GM21526 (cell line): ENCODE results near the gene PET117.
"Not testable (repeated sequence)": the region's sequence is repeated elsewhere in the genome, so short reads cannot be mapped to it uniquely, and the experiment has no call there.

Experiments used
- ATAC-seq: cut with Tn5 transposase; IDR thresholded peaks from one replicate; pipeline ENCODE4 v1.9.1; 2021; ENCODE audit warnings: moderate library complexity; ENCODE audit not compliant: unreplicated experiment, low FRiP score

The PET117 gene, protein sequence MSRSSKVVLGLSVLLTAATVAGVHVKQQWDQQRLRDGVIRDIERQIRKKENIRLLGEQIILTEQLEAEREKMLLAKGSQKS

DNA sequence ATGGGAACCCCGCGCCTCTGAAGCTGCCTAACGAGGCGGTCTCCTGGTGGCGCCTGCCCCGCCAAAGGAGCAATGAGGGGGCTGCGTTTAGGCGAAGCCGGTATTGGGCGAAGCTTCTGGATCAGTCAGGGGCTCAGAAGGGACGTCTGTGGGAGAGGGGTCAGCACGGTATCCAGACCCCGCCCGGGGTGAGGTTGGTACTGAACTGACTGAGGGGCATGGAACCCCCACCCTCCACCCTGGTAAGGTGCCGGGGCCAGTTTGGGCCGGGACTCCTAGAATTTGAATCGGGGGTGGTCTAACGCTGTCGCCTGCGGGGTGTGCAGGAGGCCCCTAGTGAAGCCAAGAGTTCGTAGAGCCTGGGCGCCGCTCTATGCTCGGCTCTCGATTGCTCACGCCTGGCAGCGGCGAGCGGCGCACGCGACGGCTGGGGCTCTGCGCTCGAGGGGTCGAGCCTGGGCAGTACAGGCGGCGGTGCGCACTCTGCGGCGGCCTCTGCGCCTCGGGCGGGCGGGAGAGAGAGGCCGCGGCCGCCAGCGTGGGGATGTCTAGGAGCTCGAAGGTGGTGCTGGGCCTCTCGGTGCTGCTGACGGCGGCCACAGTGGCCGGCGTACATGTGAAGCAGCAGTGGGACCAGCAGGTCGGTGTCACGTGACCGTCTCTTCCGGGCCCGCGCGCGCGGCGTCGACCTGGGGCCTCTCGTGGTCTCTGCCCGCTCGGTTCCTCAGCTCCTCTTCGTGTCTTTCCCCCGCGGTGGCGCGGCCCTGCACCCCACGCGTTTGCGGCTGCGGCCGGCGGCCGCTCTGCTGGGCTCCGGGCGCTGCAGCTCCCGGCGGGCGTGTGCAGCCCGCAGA, at the start of gene PET117, which contains the start of gene KAT14:
PET117 (plus strand) TSS at position 452 of the 854 bp plus-strand sequence; CDS start at position 545, 93 bp downstream.
KAT14 (plus strand) TSS at position 452 of the 854 bp plus-strand sequence. CDS start 4,798 bp downstream, outside the sequence.
- peak; percentile 84 for ATAC-seq

DNA sequence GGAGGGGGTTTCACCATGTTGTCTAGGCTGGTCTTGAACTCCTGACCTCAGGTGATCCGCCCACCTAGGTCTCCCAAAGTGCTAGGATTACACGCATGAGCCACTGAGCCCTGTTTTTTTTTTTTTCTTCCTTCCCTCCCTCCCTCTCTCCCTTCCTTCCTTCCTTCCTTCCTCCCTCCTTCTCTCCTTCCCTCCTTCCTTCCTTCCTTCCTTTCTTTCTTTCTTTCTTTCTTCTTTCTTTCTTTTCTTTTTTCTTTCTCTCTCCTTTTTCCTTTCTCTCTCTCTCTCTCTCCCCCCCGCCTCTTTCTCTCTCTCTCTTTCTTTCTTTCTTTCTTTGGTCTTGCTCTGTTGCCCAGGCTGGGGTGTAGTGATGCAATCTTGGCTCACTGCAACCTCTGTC, 49.4 kb upstream of the PET117 start:
- ATAC-seq, result not testable (repeated sequence)

DNA sequence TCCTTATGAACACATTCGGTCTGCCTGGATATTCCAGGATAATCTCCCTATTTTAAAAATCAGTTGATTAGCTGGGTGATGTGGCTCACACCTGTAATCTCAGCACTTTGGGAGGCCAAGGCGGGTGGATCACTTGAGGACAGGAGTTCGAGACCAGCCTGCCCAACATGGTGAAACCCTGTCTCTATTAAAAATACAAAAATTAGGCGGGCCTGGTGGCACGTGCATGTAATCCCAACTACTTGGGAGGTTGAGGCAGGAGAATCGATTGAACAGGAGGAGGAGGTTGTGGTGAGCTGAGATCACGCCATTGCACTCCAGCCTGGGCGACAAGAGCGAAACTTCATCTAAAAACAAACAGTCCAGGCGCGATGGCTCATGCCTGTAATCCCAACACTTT, 48.8 kb upstream of the PET117 start:
- not testable (repeated sequence) for ATAC-seq

DNA sequence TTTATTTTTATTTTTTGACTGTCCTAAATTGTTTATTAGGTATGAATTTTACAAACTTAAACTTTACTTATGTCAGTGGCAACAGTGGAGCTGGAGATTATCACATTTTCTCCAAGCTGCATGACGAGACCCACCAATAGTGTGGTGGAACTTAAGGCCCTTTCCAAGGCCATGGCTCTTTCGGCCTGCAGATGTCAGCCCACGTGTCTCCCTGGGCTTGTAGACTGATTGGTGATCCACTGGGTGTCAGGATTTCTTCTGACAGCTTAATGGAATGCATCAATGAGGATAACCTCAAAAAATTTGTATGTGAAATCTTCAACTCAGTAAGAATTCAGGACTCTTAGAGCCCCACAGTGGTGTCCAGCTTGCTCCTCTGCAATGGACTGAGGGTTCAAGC, 47.6 kb upstream of the PET117 start:
- no peak for ATAC-seq

DNA sequence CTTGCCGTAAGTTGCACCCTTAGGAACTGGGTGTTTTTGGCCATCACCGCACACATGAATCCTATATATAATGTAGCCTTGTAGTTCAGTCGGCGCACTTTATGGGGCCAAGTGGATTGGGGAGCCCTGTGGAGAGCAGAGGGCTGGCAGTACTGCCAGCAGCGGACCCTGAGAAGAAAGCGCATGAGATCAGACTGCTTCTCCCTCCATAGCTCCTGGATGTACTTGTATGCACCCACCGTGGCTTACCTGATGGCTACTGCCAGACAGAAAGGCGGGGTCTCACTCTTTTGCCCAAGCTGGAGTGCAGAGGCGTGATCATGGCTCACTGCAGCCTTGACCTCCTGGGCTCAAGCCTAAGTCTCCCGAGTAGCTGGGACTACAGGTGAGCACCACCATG, 47.2 kb upstream of the PET117 start:
- no peak for ATAC-seq

DNA sequence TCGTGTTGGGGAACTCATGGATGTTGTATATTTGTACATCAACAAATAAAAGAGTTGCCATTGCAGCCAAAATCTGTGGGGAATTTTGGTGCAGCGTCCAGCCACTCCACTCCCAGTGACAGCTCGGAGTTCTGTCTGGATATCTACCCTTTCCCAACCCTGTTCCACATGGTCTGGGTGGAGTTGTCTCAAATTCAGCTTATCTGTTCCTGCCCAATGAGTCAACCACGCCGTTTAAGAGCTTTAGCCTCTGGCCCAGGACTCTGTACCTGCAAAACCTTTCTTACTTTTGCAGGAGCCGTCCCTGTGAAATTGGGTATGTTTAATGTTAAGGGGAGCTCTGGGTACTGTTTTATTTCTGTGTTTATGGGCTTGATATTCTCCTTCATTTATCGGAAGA, 46.0 kb upstream of the PET117 start:
- ATAC-seq, result no peak

DNA sequence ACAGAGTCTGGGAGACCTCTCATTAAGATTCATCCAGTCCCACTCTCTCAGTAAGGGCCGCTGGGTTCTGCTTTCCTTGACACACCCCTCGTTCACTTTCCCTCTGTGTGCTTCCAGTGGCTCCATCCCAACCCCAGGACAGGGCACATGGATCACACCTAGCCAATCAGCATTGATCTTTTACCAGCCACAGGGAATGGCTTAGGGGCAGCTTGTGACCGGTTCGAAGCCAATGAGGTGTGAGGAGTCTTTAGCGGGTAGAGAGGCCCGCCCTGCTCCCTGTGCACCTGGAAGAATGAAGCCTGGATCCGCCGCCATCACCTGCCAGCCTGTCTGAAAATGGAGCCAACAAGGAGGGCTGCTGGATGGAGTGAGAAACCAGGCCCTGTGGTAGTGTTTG, 44.8 kb upstream of the PET117 start:
- ATAC-seq, result no peak

DNA sequence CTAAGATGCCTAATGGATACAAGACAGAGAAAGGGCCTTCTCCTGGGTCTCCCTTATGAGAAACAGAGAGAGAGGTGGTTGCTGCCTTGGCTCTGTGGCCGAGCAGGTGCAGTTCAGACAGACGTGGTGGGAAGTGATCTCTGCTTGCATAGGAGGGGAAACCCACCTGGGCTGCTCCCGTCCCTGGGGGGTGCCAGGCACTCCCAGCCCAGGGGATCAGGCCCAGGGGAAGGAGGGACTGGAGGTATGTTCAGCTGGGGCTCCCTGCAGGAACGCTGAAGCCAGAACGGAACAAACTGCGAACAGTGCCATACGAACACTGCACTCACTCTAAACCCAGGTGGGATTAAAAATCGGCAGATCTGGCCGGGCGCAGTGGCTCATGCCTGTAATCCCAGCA, 44.3 kb upstream of the PET117 start:
- ATAC-seq, result no peak

DNA sequence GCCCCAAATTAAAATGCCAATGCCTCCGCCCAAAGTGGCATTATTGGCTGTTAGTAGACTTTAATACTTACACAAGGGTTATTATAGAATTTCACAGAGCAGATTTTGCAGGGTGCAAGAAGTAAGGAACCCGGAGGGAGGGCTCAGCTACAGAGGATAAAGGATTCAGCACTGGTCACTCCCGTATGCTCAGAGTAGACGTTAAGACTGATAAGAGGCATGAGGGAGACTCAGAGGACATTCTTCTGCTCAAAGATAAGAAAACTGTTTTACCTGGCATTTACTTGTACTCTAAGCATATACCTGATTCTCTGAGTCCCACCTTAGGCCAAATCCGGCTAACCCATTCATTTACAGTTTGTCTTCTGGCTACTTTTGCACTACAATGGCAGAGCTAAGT, 43.5 kb upstream of the PET117 start:
- ATAC-seq, result no peak

DNA sequence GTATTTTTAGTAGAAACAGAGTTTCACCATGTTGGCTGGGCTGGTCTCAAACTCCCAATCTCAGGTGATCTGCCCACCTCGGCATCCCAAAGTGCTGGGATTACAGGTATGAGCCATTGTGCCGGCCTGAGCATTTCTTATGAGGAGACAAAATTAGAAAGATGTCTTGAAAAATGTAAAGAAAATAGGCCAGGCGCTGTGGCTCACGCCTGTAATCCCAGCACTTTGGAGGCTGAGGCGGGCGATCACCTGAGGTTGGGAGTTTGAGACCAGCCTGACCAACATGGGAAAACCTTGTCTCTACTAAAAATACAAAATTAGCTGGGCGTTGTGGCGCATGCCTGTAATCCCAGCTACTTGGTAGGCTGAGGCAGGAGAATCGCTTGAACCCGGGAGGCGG, 37.1 kb upstream of the PET117 start:
- ATAC-seq, result not testable (repeated sequence)

DNA sequence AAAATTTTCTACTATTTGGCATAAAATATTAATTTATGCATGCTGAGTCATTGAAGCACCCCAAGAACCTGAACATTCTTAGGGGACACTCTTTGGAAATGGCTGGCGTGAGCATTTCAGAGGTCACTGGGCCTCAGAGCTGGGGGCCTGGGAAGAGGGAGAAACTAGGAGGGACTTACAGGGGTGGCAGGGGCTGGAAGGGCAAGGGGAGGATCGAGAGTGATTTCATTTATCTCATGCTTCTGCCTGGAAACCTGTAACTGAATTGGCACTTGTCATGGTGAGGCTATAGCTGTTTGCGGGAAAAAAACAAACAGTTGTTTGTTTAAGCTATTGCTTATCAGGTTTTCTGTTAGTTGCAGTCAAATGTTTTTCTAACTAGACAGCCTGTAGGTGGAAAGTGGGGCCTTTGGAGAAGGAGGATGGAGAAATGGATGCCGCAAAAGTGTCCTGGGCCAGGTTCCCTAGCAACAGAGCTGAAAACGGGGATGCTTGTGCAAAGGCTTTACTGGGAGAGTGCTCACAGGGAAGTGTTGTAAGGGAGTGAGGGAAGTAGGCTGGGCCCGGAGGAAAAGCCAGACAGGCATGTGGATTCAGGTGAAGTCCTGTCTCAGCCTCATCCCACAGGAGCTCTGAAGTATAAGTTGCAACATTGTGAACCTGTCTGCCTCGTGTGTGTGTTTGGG, 36.4 kb upstream of the PET117 start:
- no peak for ATAC-seq

DNA sequence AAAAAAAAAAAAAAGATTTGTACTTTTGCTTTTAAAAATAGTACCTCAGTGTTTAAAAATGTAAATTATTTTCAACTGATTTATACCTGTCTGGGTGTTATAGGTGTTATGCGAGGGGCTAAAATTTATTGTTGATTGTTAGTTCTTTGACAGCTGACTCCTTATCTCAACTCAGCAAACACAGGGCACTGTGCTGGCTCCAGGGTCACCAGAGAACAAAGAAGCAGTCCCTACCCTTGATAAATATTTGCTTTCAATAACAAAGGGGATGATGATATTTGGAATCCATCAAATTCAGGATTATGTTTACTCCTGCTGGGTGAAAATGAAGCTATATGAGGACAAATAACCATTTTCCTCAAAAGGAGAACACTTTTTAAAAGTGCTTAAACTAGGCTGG, 34.2 kb upstream of the PET117 start:
- no peak for ATAC-seq

DNA sequence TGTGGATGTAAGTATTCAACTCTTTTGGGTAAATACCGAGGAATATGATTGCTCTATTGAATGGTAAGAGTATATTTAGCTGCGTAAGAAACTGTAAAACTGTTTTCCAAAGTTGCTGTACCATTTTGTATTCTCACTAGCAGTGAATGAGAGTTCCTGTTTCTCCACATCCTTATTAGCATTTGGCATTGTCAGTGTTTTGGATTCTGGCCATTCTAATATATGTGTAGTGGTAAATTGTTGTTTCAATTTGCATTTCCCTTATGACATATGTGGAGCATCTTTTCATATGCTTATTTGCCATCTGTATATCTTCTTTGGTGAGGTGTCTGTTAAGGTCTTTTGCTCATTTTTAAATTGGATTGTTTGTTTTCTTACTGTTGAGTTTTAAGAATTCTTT, 29.3 kb upstream of the PET117 start:
- ATAC-seq, result no peak

DNA sequence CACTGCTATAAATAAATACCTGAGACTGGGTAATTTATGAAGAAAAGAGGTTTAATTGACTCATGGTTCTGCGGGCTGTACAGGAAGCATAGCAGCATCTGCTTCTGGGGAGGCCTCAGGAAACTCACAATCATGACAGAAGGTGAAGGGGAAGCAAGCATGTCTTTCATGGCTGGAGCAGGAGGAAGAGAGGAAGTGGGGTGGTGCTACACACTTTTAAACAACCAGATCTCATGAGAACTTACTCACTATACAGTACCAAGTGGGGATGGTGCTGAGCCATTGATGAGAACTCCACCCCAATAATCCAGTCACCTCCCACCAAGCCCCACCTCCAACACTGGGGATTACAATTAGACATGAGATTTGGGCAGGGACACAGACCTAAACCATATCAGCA, 9.1 kb upstream of the PET117 start:
- ATAC-seq, result not testable (repeated sequence)

DNA sequence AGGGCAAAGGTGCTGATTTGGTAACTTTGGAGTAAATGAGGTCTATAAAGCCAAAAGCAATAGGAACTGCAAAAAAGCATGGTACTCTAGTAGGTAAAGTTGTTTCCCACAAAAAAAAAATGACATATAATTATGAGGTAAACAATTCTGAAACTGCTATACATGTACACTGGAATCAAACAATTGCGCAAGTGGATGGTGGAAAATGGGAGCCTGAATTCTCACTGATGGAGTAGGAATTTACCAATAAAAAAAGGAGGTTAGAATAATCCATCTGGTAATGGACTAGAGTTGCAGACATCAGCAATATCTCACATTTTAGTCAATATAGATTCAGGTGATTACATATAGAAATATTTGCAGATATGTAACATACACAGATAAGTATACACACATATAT, 5.0 kb upstream of the PET117 start:
- ATAC-seq, result no peak

DNA sequence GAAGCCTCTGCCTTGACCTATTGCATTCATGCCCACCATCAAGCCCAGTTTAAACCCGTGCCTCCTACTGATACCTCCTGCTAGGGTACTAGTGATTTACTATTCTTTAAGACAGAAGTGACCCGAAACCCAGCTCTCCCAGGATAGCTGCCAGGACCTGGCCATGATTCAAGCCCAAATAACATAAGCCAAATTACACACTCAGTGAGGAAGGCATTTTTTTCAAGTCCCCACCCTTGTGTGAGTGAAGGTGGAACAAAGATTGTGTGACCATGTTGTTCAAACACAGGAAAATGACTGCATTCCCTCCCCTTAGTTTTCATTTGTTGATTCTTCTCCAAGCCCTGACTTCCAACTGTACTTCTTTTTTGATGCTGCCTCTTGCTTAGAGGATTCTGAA, 3.7 kb upstream of the PET117 start:
- no peak for ATAC-seq

DNA sequence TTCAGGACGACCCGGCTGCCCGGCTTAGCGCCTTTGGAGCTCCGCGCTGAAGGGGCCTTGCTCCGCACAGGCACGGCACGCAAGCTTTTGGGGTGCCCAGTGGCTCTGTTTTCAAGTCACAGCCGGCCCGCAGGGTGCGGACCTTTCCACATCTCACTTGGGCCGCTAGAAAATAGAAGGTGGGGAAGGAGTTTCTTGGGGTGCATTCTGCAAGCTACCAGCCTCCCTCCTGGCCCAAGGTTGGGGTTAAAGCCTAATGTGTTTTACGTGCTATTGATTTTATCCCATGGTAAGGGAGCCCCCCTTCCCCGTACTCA, 561 bp downstream of the PET117 start:
- no peak for ATAC-seq

DNA sequence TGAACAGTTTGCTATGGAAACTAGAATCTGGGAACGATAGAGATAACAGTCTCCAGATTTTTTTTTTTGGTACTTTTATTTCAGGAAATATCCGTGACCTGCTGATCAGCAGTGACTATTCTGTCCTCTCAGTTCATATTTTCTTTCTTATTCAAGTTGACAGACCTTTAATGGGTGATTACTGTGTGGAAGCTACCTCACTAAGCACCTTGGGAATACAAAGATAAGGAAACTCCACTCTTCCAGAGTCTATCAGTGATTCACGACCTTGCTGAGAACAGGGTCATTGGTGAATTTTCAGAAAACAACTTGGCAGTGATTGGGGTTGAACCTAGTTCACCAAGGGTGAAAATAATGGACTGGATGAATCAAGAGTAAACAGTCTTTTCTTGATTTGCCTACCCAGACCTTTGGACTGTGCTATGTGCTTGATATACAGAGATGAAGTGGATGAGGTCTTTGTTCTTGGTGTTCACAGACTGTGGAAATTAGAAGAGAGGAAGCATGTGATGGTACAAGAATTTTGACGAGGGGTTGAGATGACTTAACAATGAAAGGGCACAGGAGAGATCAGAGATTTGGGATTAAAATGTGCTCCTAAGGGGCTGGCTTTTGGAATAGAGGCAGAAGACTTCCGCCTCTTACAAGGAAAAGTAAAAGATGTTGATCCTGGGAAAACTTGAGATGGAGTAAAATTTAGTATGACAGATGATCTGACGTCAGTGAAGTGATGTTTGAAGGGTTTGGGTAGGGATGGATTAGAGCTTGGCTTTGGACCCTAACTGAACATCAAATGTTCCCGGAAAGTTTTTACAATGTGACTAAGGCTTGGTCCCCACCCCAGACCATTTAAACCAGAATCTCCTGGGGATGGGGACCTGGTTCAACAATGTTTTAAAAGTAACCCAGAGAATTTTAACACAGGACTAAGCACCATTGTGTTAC, 1.2 kb downstream of the PET117 start:
- no peak for ATAC-seq

DNA sequence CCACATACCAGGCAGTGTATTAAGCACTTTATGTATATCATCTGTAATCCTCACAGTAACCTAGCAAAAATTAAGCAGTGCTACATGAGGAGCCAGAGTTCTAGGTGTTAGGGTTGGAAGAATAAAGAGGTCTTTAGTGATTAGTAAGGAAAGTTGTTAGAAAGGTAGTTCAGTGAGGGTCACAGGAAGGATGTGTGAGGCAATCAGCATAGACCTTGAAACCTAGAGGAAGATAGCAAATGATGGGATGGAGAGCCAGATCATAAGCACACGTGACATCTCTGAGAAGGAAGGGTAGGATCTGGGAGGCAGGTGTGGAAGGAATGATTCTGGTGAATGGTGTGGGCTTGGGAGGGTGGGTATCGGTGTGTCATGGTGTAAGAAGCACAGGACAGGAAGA, 2.2 kb downstream of the PET117 start:
- ATAC-seq, result no peak

DNA sequence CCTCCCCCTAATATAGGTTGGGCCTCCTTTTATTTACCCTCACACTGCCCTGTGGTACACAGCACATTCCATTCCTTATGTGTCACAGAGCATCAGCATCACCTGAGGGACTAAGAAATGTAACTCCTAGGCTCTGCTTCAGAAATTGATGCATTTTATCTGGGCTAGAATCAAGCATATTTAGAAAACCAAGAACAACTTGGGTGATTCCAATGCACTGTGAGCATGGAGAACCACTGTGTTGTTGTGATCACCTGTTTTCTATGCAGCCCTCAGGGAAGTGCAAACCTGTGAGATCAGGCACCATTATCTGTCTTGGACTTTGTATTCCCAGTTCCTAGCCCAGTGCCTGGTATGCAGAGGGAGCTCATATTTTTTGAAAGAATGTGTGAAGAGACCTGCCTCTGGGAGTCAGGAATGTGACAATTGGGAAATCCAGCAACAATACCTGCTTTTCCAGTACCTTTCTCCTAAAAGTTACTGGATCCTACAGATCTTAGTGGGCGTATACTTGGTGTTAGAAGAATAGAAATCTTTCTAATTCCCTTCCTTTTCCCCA, 7.0 kb downstream of the PET117 start:
- no peak for ATAC-seq
